H9 (cell line): ENCODE measurements around the gene GSAP. TPM values are rescaled to one million over a fixed set of nuclear protein-coding genes. Genes with fewer than 3 reads are reported as not detected.

ENCODE experiments used
- DNase-seq: peaks from one replicate; pipeline ENCODE4 v3.0.0-alpha.2; 2017
- H2AFZ ChIP-seq: one replicate; pipeline ENCODE4 v1.6.1; 2013; ENCODE audit warnings: mild to moderate bottlenecking, low read length, control low read depth, moderate library complexity
- H2AK5ac ChIP-seq: 2 replicates; pipeline ENCODE4 v1.6.1; 2013; ENCODE audit warnings: low read length, control low read depth, mixed read lengths; ENCODE audit not compliant: insufficient read length
- H2BK120ac ChIP-seq: one replicate; pipeline ENCODE4 v1.6.1; 2013; ENCODE audit warnings: low read depth, mild to moderate bottlenecking, low read length, control low read depth, inconsistent platforms; ENCODE audit not compliant: poor library complexity, severe bottlenecking
- H2BK12ac ChIP-seq: 2 replicates; pipeline ENCODE4 v1.6.1; 2013; ENCODE audit warnings: low read length, control low read depth, mixed read lengths, low read depth; ENCODE audit not compliant: insufficient read length
- H2BK15ac ChIP-seq: 2 replicates; pipeline ENCODE4 v1.6.1; 2013; ENCODE audit warnings: low read depth, low read length, control low read depth
- H2BK20ac ChIP-seq: one replicate; pipeline ENCODE4 v1.6.1; 2013; ENCODE audit warnings: low read depth, mild to moderate bottlenecking, low read length, control low read depth, inconsistent platforms; ENCODE audit not compliant: poor library complexity, severe bottlenecking
- H2BK5ac ChIP-seq: 2 replicates; pipeline ENCODE4 v1.6.1; 2013; ENCODE audit warnings: low read length, control low read depth, mixed read lengths; ENCODE audit not compliant: insufficient read length
- H3K14ac ChIP-seq: 2 replicates; pipeline ENCODE4 v1.6.1; 2013; ENCODE audit warnings: low read length, control low read depth; ENCODE audit not compliant: insufficient read depth
- H3K18ac ChIP-seq: 2 replicates; pipeline ENCODE4 v1.6.1; 2013; ENCODE audit warnings: low read depth, mild to moderate bottlenecking, mixed read lengths, low read length, control low read depth; ENCODE audit not compliant: insufficient read length
- H3K23ac ChIP-seq: 2 replicates; pipeline ENCODE4 v1.6.1; 2013; ENCODE audit warnings: low read length, control low read depth, mixed read lengths, low read depth; ENCODE audit not compliant: insufficient read length
- H3K23me2 ChIP-seq: 2 replicates; pipeline ENCODE4 v1.6.1; 2013; ENCODE audit warnings: low read depth, mild to moderate bottlenecking, mixed read lengths, low read length, control low read depth; ENCODE audit not compliant: insufficient read length, poor library complexity, severe bottlenecking
- H3K27ac ChIP-seq: 2 replicates; pipeline ENCODE4 v1.5.1; 2013; ENCODE audit warnings: low read length, control low read depth, mixed read lengths, low read depth; ENCODE audit not compliant: insufficient read length
- H3K27me3 ChIP-seq: 2 replicates; pipeline ENCODE4 v1.6.1; 2013; ENCODE audit warnings: low read length, control low read depth, inconsistent platforms; ENCODE audit not compliant: insufficient read depth
- H3K4ac ChIP-seq: 2 replicates; pipeline ENCODE4 v1.6.1; 2013; ENCODE audit warnings: low read depth, mild to moderate bottlenecking, control low read depth, inconsistent platforms, low read length, moderate library complexity
- H3K4me1 ChIP-seq: 2 replicates; pipeline ENCODE4 v1.6.1; 2013; ENCODE audit warnings: low read length, control low read depth, inconsistent platforms; ENCODE audit not compliant: insufficient read depth
- H3K4me2 ChIP-seq: 2 replicates; pipeline ENCODE4 v1.6.1; 2013; ENCODE audit warnings: low read length, control low read depth, mixed read lengths; ENCODE audit not compliant: insufficient read length, insufficient read depth
- H3K56ac ChIP-seq: 2 replicates; pipeline ENCODE4 v1.6.1; 2013; ENCODE audit warnings: low read depth, mild to moderate bottlenecking, mixed read lengths, low read length, control low read depth; ENCODE audit not compliant: insufficient read length
- H3K79me1 ChIP-seq: 2 replicates; pipeline ENCODE4 v1.6.1; 2013; ENCODE audit warnings: low read depth, mild to moderate bottlenecking, moderate library complexity, low read length, control low read depth, inconsistent platforms; ENCODE audit not compliant: insufficient read depth, poor library complexity, severe bottlenecking
- H3K79me2 ChIP-seq: 2 replicates; pipeline ENCODE4 v1.6.1; 2013; ENCODE audit warnings: low read length, control low read depth, inconsistent platforms; ENCODE audit not compliant: insufficient read depth
- H3K9ac ChIP-seq: 2 replicates; pipeline ENCODE4 v1.6.1; 2013; ENCODE audit warnings: low read length, control low read depth, mixed read lengths; ENCODE audit not compliant: insufficient read length; ENCODE audit errors: extremely low read depth
- H3K9me3 ChIP-seq: one replicate; pipeline ENCODE4 v1.6.1; 2013; ENCODE audit warnings: low read depth, low read length, inconsistent platforms; ENCODE audit not compliant: control insufficient read depth
- H3T11ph ChIP-seq: one replicate; pipeline ENCODE4 v1.6.1; 2013; ENCODE audit warnings: mild to moderate bottlenecking, low read length, control low read depth, inconsistent platforms
- H4K20me1 ChIP-seq: one replicate; pipeline ENCODE4 v1.6.1; 2013; ENCODE audit not compliant: control insufficient read depth, insufficient read length, insufficient read depth
- H4K5ac ChIP-seq: 2 replicates; pipeline ENCODE4 v1.6.1; 2013; ENCODE audit warnings: low read depth, mild to moderate bottlenecking, mixed read lengths, low read length, control low read depth; ENCODE audit not compliant: insufficient read length
- H4K8ac ChIP-seq: replicated peaks from 2 replicates; pipeline ENCODE4 v1.6.1; 2013; ENCODE audit warnings: low read length, control low read depth, mixed read lengths, low read depth; ENCODE audit not compliant: insufficient read length
- H4K91ac ChIP-seq: 2 replicates; pipeline ENCODE4 v1.6.1; 2013; ENCODE audit warnings: low read depth, mild to moderate bottlenecking, moderate library complexity, mixed read lengths, low read length, control low read depth; ENCODE audit not compliant: insufficient read length
- H3K27ac Mint-ChIP-seq, 3 experiments: 2 replicates in 2 of 3; 3 replicates in 1 of 3; pipeline ENCODE4 v1.8.0; 2020 to 2021; ENCODE audit warnings: mixed read lengths in 3 of 3, mild to moderate bottlenecking in 1 of 3, moderate library complexity in 1 of 3
- H3K27me3 Mint-ChIP-seq: 2 replicates; pipeline ENCODE4 v1.8.0; 2021; ENCODE audit warnings: low read depth, mild to moderate bottlenecking, moderate library complexity, mixed read lengths
- H3K36me3 Mint-ChIP-seq, 3 experiments: 2 replicates in 2 of 3; 3 replicates in 1 of 3; pipeline ENCODE4 v1.8.0; 2020 to 2021; ENCODE audit warnings: low read depth in 3 of 3, mixed read lengths in 3 of 3; ENCODE audit not compliant: insufficient read depth in 1 of 3
- H3K4me1 Mint-ChIP-seq, 2 experiments: 2 replicates each; pipeline ENCODE4 v1.8.0; 2020; ENCODE audit warnings: mixed read lengths in 2 of 2
- H3K4me3 Mint-ChIP-seq, 2 experiments: 2 replicates in 1 of 2; 3 replicates in 1 of 2; pipeline ENCODE4 v1.8.0; 2020 to 2021; ENCODE audit warnings: mild to moderate bottlenecking in 2 of 2, mixed read lengths in 2 of 2, moderate library complexity in 1 of 2
- H3K9me3 Mint-ChIP-seq, 2 experiments: 2 replicates in 1 of 2; 3 replicates in 1 of 2; pipeline ENCODE4 v1.8.0; 2020; ENCODE audit warnings: mild to moderate bottlenecking in 2 of 2, mixed read lengths in 2 of 2, moderate library complexity in 1 of 2
- CTCF ChIP-seq: fragments of 200-600 bp; sonication (generic); conservative IDR thresholded peaks from 3 replicates; pipeline ENCODE4 v1.8.0; 2021; ENCODE audit warnings: antibody characterized with exemption, mild to moderate bottlenecking
- WGBS: extraction: QIAGEN DNeasy Blood & Tissue Kit; methylation state at CpG from one replicate; pipeline ENCODE4 v1.1.7; 2013; ENCODE audit warnings: missing lambda C conversion rate, low lambda C conversion rate, mixed read lengths; ENCODE audit not compliant: insufficient read length; ENCODE audit errors: extremely low coverage; 5-methylcytosine and 5-hydroxymethylcytosine counted together
- total RNA-seq: library from RNA; stranded (reverse); gene quantifications from 2 replicates; pipeline ENCODE4 v1.2.1, GENCODE V29; 2021

Gene GSAP
- total RNA-seq, 1 experiment from 2014 or later: 1.9 TPM

- H4K20me1 ChIP-seq: peaks cover 5% of the 10 kb centered on the region
- no peak overlapping the region for H2BK20ac ChIP-seq
Measured at GRCh38 chr7:77393261-77393660, 22.9 kb downstream of the GSAP start.

More at GRCh38 chr7:77393261-77393660, 22.9 kb downstream of the GSAP start:
- Histone ChIP-seq H3K4me1 (peaks cover 7% of the 10 kb centered on the region), H2BK12ac (no peak overlapping the region), H3T11ph (no peak overlapping the region), H3K9ac (no peak overlapping the region), H4K8ac (no peak overlapping the region), H3K79me1 (no peaks in the 10 kb centered on the region), H2BK15ac (no peak overlapping the region), H2AFZ (no peak overlapping the region), H2BK5ac (no peak overlapping the region), H3K4ac (no peak overlapping the region), H3K18ac (no peak overlapping the region), H3K27me3 (no peaks in the 10 kb centered on the region), H3K23me2 (no peaks in the 10 kb centered on the region), H3K4me2 (no peak overlapping the region), H4K5ac (no peak overlapping the region), H2BK120ac (no peak overlapping the region), H2AK5ac (no peak overlapping the region), H3K14ac (no peak overlapping the region), H3K56ac (no peak overlapping the region), H3K79me2 (no peaks in the 10 kb centered on the region), H3K27ac (no peak overlapping the region), H4K91ac (no peak overlapping the region), H3K9me3 (no peaks in the 10 kb centered on the region), H3K23ac (no peak overlapping the region)
- H3K9me3 Mint-ChIP-seq: no peaks in the 10 kb centered on the region
- no peak for TF ChIP-seq CTCF
- WGBS: no CpG with 5 or more reads among the region's 5 CpGs
- peaks cover 19 to 21% of the 10 kb centered on the region in 2 experiments for H3K4me1 Mint-ChIP-seq
- H3K36me3 Mint-ChIP-seq: peaks cover 0 to 9% (median 2%) of the 10 kb centered on the region in 3 experiments; a peak in 3 of 7 replicates
- H3K4me3 Mint-ChIP-seq: no peak overlapping the region
- no peaks in the 10 kb centered on the region; the same call in 1 of the 2 replicates for H3K27me3 Mint-ChIP-seq
- no peak overlapping the region for H3K27ac Mint-ChIP-seq
- no peak for DNase-seq
